ENCODE data around the gene PON3. TPM values are rescaled to one million over a fixed set of nuclear protein-coding genes. Genes with fewer than 3 reads are reported as not detected.
A peak's percentile ranks its signal among the peaks of the same experiment; 100 is the strongest.
"Not testable (repeated sequence)": the region's sequence is repeated elsewhere in the genome, so short reads cannot be mapped to it uniquely, and the experiment has no call there.

The PON3 gene
- total RNA-seq, 5 donors from 2014 or later (not counting 1 experiment from before 2014, with no cell fraction given): 0.28 to 0.41 TPM; not detected in 3

DNA sequence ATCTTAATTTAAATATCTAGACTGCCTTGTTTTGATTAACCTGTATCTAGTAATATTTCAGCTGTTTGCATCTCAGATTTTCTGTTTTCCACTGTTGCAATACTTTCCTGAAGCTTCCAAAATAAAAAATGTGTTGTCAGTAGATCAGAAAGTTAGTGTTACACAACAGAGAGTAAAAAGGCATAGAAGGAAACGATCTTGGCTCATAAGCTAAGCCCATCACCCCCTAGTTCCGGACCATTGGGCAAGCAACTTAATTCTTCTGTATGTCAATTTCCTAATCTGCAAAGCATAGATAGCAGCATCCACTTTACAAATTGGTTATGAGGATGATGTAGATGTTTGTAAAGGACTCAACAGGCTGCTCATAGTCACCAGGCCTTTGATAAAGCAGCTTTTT, 4.4 kb downstream of the PON3 start:
- DNase-seq (no peak), ATAC-seq (replicated peaks in 1 of 4) (no peak)
- ChIA-PET POLR2A (no interaction called here), CTCF (no interaction called here)
- peaks cover 0 to 6% (median 6%) of the 10 kb centered on the region in 3 donors for H3K9me3 Mint-ChIP-seq
- Histone ChIP-seq H3K9me3 (no peaks in the 10 kb centered on the region), H3K27me3 (replicated peaks in 1 of 2; ENCODE audit: control insufficient read depth in 2 of 2, extremely low read depth in 1 of 2, insufficient read depth in 2 of 2, low read length in 1 of 2) (peaks cover 2 to 11% of the 10 kb centered on the region in 2 experiments), H3K36me3 (ENCODE audit: control insufficient read depth in 2 of 2, extremely low read depth in 1 of 2, insufficient read depth in 1 of 2, low read length in 1 of 2) (no peaks in the 10 kb centered on the region), H3K4me1 (ENCODE audit: control insufficient read depth in 1 of 2, extremely low read depth in 1 of 2, insufficient read depth in 2 of 2, low read length in 2 of 2) (peaks cover 0 to 5% of the 10 kb centered on the region in 2 experiments), H3K27ac (ENCODE audit: low read length) (no peak overlapping the region), H3K4me3 (ENCODE audit: control insufficient read depth in 1 of 2, extremely low read depth in 1 of 2, low read length in 1 of 2) (no peak overlapping the region)
- WGBS (ENCODE audit: insufficient coverage): no CpG with 5 or more reads among the region's 2 CpGs
- no peak overlapping the region for H3K27ac Mint-ChIP-seq
- H3K27me3 Mint-ChIP-seq: peaks cover 14 to 26% of the 10 kb centered on the region in 2 donors
- no peaks in the 10 kb centered on the region for H3K36me3 Mint-ChIP-seq
- H3K4me3 Mint-ChIP-seq: no peak overlapping the region
- peaks cover 0 to 9% (median 5%) of the 10 kb centered on the region in 3 donors for H3K4me1 Mint-ChIP-seq

DNA sequence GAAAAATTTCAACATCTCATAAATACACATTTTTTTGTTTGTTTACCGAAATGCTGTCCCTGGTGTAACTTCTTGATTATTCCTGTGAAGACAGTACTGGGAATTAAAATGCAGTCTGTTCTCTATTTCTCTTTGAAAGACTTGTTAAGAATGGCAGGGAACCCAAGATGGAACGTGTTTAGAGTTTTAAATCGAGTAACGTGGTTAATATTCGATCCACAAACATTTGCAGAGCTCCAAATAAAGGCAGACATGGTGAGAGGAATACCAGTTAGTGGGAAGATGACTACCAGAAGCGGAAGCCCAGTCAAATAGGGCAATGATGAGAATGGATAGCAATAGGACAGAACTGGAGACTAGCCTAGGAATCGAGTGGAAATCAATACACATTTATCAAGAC, 6.7 kb downstream of the PON3 start:
- Mint-ChIP-seq H3K4me3 (no peak overlapping the region), H3K4me1 (no peaks in the 10 kb centered on the region), H3K27ac (no peak overlapping the region), H3K36me3 (no peaks in the 10 kb centered on the region), H3K9me3 (peaks cover 0 to 6% (median 6%) of the 10 kb centered on the region in 3 donors), H3K27me3 (peaks cover 12 to 20% of the 10 kb centered on the region in 2 donors)
- CTCF ChIA-PET: interaction anchor here in 1 of 2 donors (0.6 kb wide), 1 partner anchor 98 kb away, joined by 4 read pairs; no protein-coding TSS in a partner anchor
- Histone ChIP-seq H3K4me1 (ENCODE audit: control insufficient read depth in 1 of 2, extremely low read depth in 1 of 2, insufficient read depth in 2 of 2, low read length in 2 of 2) (no peaks in the 10 kb centered on the region), H3K27ac (ENCODE audit: low read length) (no peak overlapping the region), H3K36me3 (ENCODE audit: control insufficient read depth in 2 of 2, extremely low read depth in 1 of 2, insufficient read depth in 1 of 2, low read length in 1 of 2) (no peaks in the 10 kb centered on the region), H3K27me3 (replicated peaks in 1 of 2; ENCODE audit: control insufficient read depth in 2 of 2, extremely low read depth in 1 of 2, insufficient read depth in 2 of 2, low read length in 1 of 2) (no peaks in the 10 kb centered on the region), H3K4me3 (ENCODE audit: control insufficient read depth in 1 of 2, extremely low read depth in 1 of 2, low read length in 1 of 2) (no peak overlapping the region), H3K9me3 (no peaks in the 10 kb centered on the region)
- WGBS (ENCODE audit: insufficient coverage): 78% methylated on average over 3 of the region's 7 CpGs
- no peak for DNase-seq
- POLR2A ChIA-PET: no interaction called here
- ATAC-seq (replicated peaks in 1 of 4): no peak

- H3K36me3 ChIP-seq (ENCODE audit: control insufficient read depth in 2 of 2, extremely low read depth in 1 of 2, insufficient read depth in 1 of 2, low read length in 1 of 2); H3K27ac ChIP-seq (ENCODE audit: low read length); CTCF ChIA-PET; H3K27me3 ChIP-seq (replicated peaks in 1 of 2; ENCODE audit: control insufficient read depth in 2 of 2, extremely low read depth in 1 of 2, insufficient read depth in 2 of 2, low read length in 1 of 2); H3K4me3 ChIP-seq (ENCODE audit: control insufficient read depth in 1 of 2, extremely low read depth in 1 of 2, low read length in 1 of 2); H3K4me3 Mint-ChIP-seq; POLR2A ChIA-PET; H3K27ac Mint-ChIP-seq; H3K4me1 Mint-ChIP-seq; H3K4me1 ChIP-seq (ENCODE audit: control insufficient read depth in 1 of 2, extremely low read depth in 1 of 2, insufficient read depth in 2 of 2, low read length in 2 of 2); H3K36me3 Mint-ChIP-seq; ATAC-seq (replicated peaks in 1 of 4); H3K9me3 ChIP-seq; DNase-seq: not testable (repeated sequence)
- peaks cover 7 to 10% (median 8%) of the 10 kb centered on the region in 3 donors for H3K9me3 Mint-ChIP-seq
- H3K27me3 Mint-ChIP-seq: peaks cover 14 to 15% of the 10 kb centered on the region in 2 donors
- 100% methylated on average over 2 of the region's 10 CpGs for WGBS (ENCODE audit: insufficient coverage)
Observed at GRCh38 chr7:95379457-95379856, 16.7 kb downstream of the PON3 start.

DNA sequence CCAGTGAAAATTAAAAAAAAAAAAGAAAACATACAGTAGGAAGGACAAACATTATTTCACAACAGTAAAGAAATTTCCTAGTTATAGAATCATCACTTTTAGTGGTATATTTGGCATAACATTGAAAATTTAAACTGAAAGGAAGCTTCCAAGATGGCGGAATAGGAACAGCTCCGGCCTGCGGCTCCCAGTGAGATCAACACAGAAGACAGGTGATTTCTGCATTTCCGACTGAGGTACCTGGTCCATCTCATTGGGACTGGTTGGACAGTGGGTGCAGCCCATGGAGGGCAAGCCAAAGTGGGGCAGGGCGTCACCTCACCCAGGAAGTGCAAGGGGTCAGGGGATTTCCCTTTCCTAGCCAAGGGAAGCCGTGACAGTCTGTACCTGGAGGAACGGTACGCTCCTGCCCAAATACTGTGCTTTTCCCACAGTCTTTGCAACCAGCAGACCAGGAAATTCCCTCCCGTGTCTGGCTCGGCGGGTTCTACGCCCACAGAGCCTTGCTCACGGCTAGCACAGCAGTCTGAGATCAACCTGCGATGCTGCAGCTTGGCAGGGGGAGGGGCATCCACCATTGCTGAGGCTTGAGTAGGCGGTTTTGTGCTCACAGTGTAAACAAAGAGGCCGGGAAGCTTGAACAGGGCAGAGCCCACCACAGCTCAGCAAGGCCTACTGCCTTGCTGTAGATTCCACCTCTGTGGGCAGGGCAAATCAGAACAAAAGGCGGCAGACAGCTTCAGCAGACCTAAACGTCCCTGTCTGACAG, 19.4 kb downstream of the PON3 start:
- Mint-ChIP-seq H3K27me3 (peaks cover 9 to 14% of the 10 kb centered on the region in 2 donors), H3K4me3 (no peak overlapping the region), H3K9me3 (peaks cover 4 to 7% (median 6%) of the 10 kb centered on the region in 3 donors), H3K27ac (no peak overlapping the region), H3K36me3 (no peaks in the 10 kb centered on the region), H3K4me1 (no peaks in the 10 kb centered on the region)
- Histone ChIP-seq H3K9me3 (no peaks in the 10 kb centered on the region), H3K36me3 (ENCODE audit: control insufficient read depth in 2 of 2, extremely low read depth in 1 of 2, insufficient read depth in 1 of 2, low read length in 1 of 2) (no peaks in the 10 kb centered on the region), H3K27me3 (replicated peaks in 1 of 2; ENCODE audit: control insufficient read depth in 2 of 2, extremely low read depth in 1 of 2, insufficient read depth in 2 of 2, low read length in 1 of 2) (peaks cover 0 to 8% of the 10 kb centered on the region in 2 experiments), H3K27ac (ENCODE audit: low read length) (no peak overlapping the region), H3K4me1 (ENCODE audit: control insufficient read depth in 1 of 2, extremely low read depth in 1 of 2, insufficient read depth in 2 of 2, low read length in 2 of 2) (no peaks in the 10 kb centered on the region), H3K4me3 (ENCODE audit: control insufficient read depth in 1 of 2, extremely low read depth in 1 of 2, low read length in 1 of 2) (no peak overlapping the region)
- 79% methylated on average over 18 of the region's 18 CpGs for WGBS (ENCODE audit: insufficient coverage)
- POLR2A ChIA-PET: interaction anchor here (0.5 to 1.2 kb wide), 2 partner anchors 9 to 286 kb away, joined by 4 read pairs; no protein-coding TSS in a partner anchor
- DNase-seq (peak in 1 of 35 experiments; percentile 0), ATAC-seq (replicated peaks in 1 of 4) (no peak)
- CTCF ChIA-PET: interaction anchor here in 1 of 2 donors (0.8 kb wide), 1 partner anchor 18 kb away, joined by 4 read pairs; no protein-coding TSS in a partner anchor

- H3K27me3 ChIP-seq (replicated peaks in 1 of 2; ENCODE audit: control insufficient read depth in 2 of 2, extremely low read depth in 1 of 2, insufficient read depth in 2 of 2, low read length in 1 of 2): peaks cover 0 to 8% of the 10 kb centered on the region in 2 experiments
- CTCF ChIA-PET: no interaction called here
- no peak for DNase-seq
- Mint-ChIP-seq H3K36me3 (no peaks in the 10 kb centered on the region), H3K9me3 (peaks cover 4 to 7% (median 6%) of the 10 kb centered on the region in 3 donors), H3K4me1 (no peaks in the 10 kb centered on the region), H3K27me3 (peaks cover 4 to 14% of the 10 kb centered on the region in 2 donors), H3K27ac (no peak overlapping the region), H3K4me3 (no peak overlapping the region)
- no peak overlapping the region for H3K27ac ChIP-seq (ENCODE audit: low read length)
- no peaks in the 10 kb centered on the region for H3K9me3 ChIP-seq
- H3K4me1 ChIP-seq (ENCODE audit: control insufficient read depth in 1 of 2, extremely low read depth in 1 of 2, insufficient read depth in 2 of 2, low read length in 2 of 2): no peaks in the 10 kb centered on the region
- no CpG with 5 or more reads among the region's 2 CpGs for WGBS (ENCODE audit: insufficient coverage)
- ATAC-seq (replicated peaks in 1 of 4): no peak
- POLR2A ChIA-PET: no interaction called here
- no peak overlapping the region for H3K4me3 ChIP-seq (ENCODE audit: control insufficient read depth in 1 of 2, extremely low read depth in 1 of 2, low read length in 1 of 2)
- H3K36me3 ChIP-seq (ENCODE audit: control insufficient read depth in 2 of 2, extremely low read depth in 1 of 2, insufficient read depth in 1 of 2, low read length in 1 of 2): no peaks in the 10 kb centered on the region
Observed at GRCh38 chr7:95375591-95376257, 20.5 kb downstream of the PON3 start.

DNA sequence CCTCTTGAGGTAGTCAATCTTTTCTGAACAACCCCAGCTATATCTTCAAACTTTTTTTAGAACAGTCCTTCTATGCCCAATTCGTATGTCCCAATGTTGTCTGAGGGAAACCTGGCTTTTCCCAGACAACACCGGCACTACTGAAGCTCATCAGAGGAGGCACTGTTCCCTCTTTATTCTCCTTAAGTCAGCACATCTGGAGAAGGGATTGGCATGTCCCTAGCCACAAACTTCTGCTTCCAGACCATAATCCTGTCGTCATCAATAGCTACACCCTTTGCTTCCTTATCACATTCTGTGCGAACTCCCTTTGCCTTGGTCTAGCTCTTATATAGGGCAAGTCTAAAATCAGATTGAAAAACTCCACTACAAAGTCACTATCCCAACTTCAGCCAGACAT, 22.9 kb downstream of the PON3 start:
- H3K27me3 ChIP-seq (replicated peaks in 1 of 2; ENCODE audit: control insufficient read depth in 2 of 2, extremely low read depth in 1 of 2, insufficient read depth in 2 of 2, low read length in 1 of 2): peaks cover 0 to 8% of the 10 kb centered on the region in 2 experiments
- POLR2A ChIA-PET: no interaction called here
- CTCF ChIA-PET: interaction anchor here in 1 of 2 donors (0.5 kb wide), 1 partner anchor 1648 kb away, joined by 3 read pairs; no protein-coding TSS in a partner anchor

More for the DNA sequence above, 22.9 kb downstream of the PON3 start:
- DNase-seq (no peak), ATAC-seq (replicated peaks in 1 of 4) (no peak)
- Histone ChIP-seq H3K36me3 (ENCODE audit: control insufficient read depth in 2 of 2, extremely low read depth in 1 of 2, insufficient read depth in 1 of 2, low read length in 1 of 2) (no peaks in the 10 kb centered on the region), H3K9me3 (no peaks in the 10 kb centered on the region), H3K27ac (ENCODE audit: low read length) (no peak overlapping the region), H3K4me3 (ENCODE audit: control insufficient read depth in 1 of 2, extremely low read depth in 1 of 2, low read length in 1 of 2) (no peak overlapping the region), H3K4me1 (ENCODE audit: control insufficient read depth in 1 of 2, extremely low read depth in 1 of 2, insufficient read depth in 2 of 2, low read length in 2 of 2) (no peaks in the 10 kb centered on the region)
- no peak overlapping the region for H3K27ac Mint-ChIP-seq
- 78% methylated on average over 4 of the region's 4 CpGs for WGBS (ENCODE audit: insufficient coverage)
- no peaks in the 10 kb centered on the region for H3K36me3 Mint-ChIP-seq
- H3K9me3 Mint-ChIP-seq: peaks cover 0 to 4% (median 0%) of the 10 kb centered on the region in 3 donors
- H3K4me3 Mint-ChIP-seq: no peak overlapping the region
- H3K27me3 Mint-ChIP-seq: peaks cover 0 to 9% of the 10 kb centered on the region in 2 donors
- H3K4me1 Mint-ChIP-seq: no peaks in the 10 kb centered on the region

Measured in T-cell (primary cell).